ENCODE measurements around the gene ADGRB2.

Gene ADGRB2

DNA sequence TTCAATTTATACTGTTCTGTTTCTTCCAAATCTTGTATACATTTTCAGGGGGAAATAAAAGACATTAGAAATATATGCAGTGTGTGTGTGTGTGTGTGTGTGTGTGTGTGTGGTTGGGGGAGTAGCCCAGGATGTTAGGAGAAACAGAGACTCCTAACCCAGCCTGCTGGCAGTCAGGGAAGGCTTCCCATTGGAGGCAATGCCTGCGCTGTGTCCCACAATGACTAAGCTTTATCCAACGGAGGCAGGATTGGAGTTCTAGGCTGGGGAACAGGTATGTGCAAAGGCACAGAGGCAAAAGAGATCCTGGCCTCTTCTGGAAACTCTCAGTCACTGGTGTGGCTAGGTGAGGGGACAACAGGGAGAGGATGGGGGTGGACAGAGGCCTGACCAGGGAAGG lies 16.5 kb upstream of the ADGRB2 start:
- no peak overlapping the region for H3K4me3 ChIP-seq (ENCODE audit: low read depth, low read length)
- TF ChIP-seq ZNF76 (tag by site-specific recombination; IDR thresholded peaks at IDR 0.05; ENCODE audit: borderline replicate concordance, low read depth) (no peak), ZNF16 (tag by site-specific recombination; IDR thresholded peaks at IDR 0.05; ENCODE audit: low read depth) (no peak), ZNF175 (tag by site-specific recombination; IDR thresholded peaks at IDR 0.05) (no peak), ZNF555 (tag by site-specific recombination; conservative IDR thresholded peaks at IDR 0.05) (no peak), ZNF514 (tag by site-specific recombination; IDR thresholded peaks at IDR 0.05) (no peak), ZNF394 (tag by site-specific recombination; IDR thresholded peaks at IDR 0.05; ENCODE audit: borderline replicate concordance) (peak; percentile 78), ZNF623 (tag by site-specific recombination; IDR thresholded peaks at IDR 0.05) (peak; percentile 65), ZNF19 (tag by site-specific recombination; IDR thresholded peaks at IDR 0.05; ENCODE audit: low read depth) (no peak), ZSCAN30 (tag by site-specific recombination; IDR thresholded peaks at IDR 0.05) (no peak), ZFP69B (tag by site-specific recombination; IDR thresholded peaks at IDR 0.05) (no peak)
- TF ChIP-seq, protein P1, sequence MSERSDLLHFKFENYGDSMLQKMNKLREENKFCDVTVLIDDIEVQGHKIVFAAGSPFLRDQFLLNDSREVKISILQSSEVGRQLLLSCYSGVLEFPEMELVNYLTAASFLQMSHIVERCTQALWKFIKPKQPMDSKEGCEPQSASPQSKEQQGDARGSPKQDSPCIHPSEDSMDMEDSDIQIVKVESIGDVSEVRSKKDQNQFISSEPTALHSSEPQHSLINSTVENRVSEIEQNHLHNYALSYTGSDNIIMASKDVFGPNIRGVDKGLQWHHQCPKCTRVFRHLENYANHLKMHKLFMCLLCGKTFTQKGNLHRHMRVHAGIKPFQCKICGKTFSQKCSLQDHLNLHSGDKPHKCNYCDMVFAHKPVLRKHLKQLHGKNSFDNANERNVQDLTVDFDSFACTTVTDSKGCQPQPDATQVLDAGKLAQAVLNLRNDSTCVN (tag by site-specific recombination; optimal IDR thresholded peaks at IDR 0.05) = no peak
- TF ChIP-seq, protein P2, sequence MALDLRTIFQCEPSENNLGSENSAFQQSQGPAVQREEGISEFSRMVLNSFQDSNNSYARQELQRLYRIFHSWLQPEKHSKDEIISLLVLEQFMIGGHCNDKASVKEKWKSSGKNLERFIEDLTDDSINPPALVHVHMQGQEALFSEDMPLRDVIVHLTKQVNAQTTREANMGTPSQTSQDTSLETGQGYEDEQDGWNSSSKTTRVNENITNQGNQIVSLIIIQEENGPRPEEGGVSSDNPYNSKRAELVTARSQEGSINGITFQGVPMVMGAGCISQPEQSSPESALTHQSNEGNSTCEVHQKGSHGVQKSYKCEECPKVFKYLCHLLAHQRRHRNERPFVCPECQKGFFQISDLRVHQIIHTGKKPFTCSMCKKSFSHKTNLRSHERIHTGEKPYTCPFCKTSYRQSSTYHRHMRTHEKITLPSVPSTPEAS (tag by site-specific recombination; IDR thresholded peaks at IDR 0.05) = 0 out of 2 replicates have a peak, but pooled peaks have one; percentile 9
- TF ChIP-seq, protein P3, sequence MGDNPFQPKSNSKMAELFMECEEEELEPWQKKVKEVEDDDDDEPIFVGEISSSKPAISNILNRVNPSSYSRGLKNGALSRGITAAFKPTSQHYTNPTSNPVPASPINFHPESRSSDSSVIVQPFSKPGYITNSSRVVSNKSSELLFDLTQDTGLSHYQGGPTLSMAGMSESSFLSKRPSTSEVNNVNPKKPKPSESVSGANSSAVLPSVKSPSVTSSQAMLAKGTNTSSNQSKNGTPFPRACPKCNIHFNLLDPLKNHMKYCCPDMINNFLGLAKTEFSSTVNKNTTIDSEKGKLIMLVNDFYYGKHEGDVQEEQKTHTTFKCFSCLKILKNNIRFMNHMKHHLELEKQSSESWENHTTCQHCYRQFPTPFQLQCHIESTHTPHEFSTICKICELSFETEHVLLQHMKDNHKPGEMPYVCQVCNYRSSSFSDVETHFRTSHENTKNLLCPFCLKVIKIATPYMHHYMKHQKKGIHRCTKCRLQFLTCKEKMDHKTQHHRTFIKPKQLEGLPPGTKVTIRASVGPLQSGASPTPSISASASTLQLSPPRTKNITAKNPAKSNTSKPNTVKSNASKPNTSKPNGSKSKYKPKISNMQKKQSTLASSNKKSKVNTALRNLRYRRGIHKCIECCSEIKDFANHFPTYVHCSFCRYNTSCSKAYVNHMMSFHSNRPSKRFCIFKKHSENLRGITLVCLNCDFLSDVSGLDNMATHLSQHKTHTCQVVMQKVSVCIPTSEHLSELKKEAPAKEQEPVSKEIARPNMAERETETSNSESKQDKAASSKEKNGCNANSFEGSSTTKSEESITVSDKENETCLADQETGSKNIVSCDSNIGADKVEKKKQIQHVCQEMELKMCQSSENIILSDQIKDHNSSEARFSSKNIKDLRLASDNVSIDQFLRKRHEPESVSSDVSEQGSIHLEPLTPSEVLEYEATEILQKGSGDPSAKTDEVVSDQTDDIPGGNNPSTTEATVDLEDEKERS (tag by site-specific recombination; IDR thresholded peaks at IDR 0.05) = no peak
- H3K4me1 ChIP-seq (ENCODE audit: control insufficient read depth, insufficient read depth, low read length) = no peaks in the 10 kb centered on the region; the same call in 1 of the 2 replicates
- no peak overlapping the region for H3K27ac ChIP-seq (ENCODE audit: extremely low read depth, low read depth, low read length)
- ChIA-PET POLR2A (no interaction called here), CTCF (interaction anchor here (1.2 to 1.6 kb wide), 2 partner anchors 8 to 35 kb away, joined by 5 to 7 read pairs; no protein-coding TSS in a partner anchor)
- H3K36me3 ChIP-seq (ENCODE audit: control insufficient read depth in 2 of 2, insufficient read depth in 1 of 2, low read length in 2 of 2) = no peaks in the 10 kb centered on the region
- no peaks in the 10 kb centered on the region for H3K9me3 ChIP-seq (ENCODE audit: control insufficient read depth, insufficient read depth, low read depth, low read length)

GRCh38 chr1:31779687-31780086 lies 15.5 kb upstream of the ADGRB2 start:
- CTCF ChIA-PET = interaction anchor here (0.6 to 2.1 kb wide), 6 partner anchors 9 to 232 kb away, joined by 3 to 7 read pairs (median 5); no protein-coding TSS in a partner anchor
- Histone ChIP-seq H3K4me3 (ENCODE audit: low read depth, low read length) (no peak overlapping the region), H3K36me3 (ENCODE audit: control insufficient read depth in 2 of 2, insufficient read depth in 1 of 2, low read length in 2 of 2) (no peaks in the 10 kb centered on the region), H3K9me3 (ENCODE audit: control insufficient read depth, insufficient read depth, low read depth, low read length) (no peaks in the 10 kb centered on the region), H3K27ac (ENCODE audit: extremely low read depth, low read depth, low read length) (no peak overlapping the region), H3K4me1 (ENCODE audit: control insufficient read depth, insufficient read depth, low read length) (no peaks in the 10 kb centered on the region; the same call in 1 of the 2 replicates)
- POLR2A ChIA-PET = no interaction called here
- TF ChIP-seq ZNF623 (tag by site-specific recombination; IDR thresholded peaks at IDR 0.05) = no peak
- no peak for TF ChIP-seq ZNF335 (tag by site-specific recombination; conservative IDR thresholded peaks at IDR 0.05)
- TF ChIP-seq ZNF645 (tag by site-specific recombination; IDR thresholded peaks at IDR 0.05) = no peak
- no peak for TF ChIP-seq ZNF155 (tag by site-specific recombination; IDR thresholded peaks at IDR 0.05)
- no peak for TF ChIP-seq OSR2 (tag by site-specific recombination; IDR thresholded peaks at IDR 0.05)
- TF ChIP-seq ZNF146 (tag by site-specific recombination; IDR thresholded peaks at IDR 0.05) = no peak
